HepG2 (cell line): Measurements from ENCODE around the gene CLPSL2. TPM values are rescaled to one million over a fixed set of nuclear protein-coding genes. Genes with fewer than 3 reads are reported as not detected.

ENCODE experiments used
- KDM4B ChIP-seq: sonication (generic); formaldehyde crosslinking; IDR thresholded peaks from 2 replicates; pipeline ENCODE4 v1.4.0; 2020; ENCODE audit warnings: missing genetic modification reagents
- LBX2 ChIP-seq: sonication (generic); formaldehyde crosslinking; IDR thresholded peaks from 2 replicates; pipeline ENCODE4 v1.5.0; 2020; ENCODE audit warnings: missing genetic modification reagents, mild to moderate bottlenecking, borderline replicate concordance
- MZF1 ChIP-seq: sonication (generic); formaldehyde crosslinking; IDR thresholded peaks from 2 replicates; pipeline ENCODE4 v1.8.1; 2023; ENCODE audit warnings: mild to moderate bottlenecking, missing genetic modification reagents, borderline replicate concordance
- NCOA2 ChIP-seq: sonication (generic); formaldehyde crosslinking; IDR thresholded peaks from 2 replicates; pipeline ENCODE4 v1.8.0; 2022; ENCODE audit warnings: inconsistent platforms
- NR2C2 ChIP-seq: sonication (generic); formaldehyde crosslinking; IDR thresholded peaks from 2 replicates; pipeline ENCODE4 v1.4.0; 2020; ENCODE audit warnings: missing genetic modification reagents, mild to moderate bottlenecking, moderate library complexity, borderline replicate concordance
- PAF1 ChIP-seq: IDR thresholded peaks from 2 replicates; pipeline ENCODE4 v1.6.1; 2016; ENCODE audit warnings: missing genetic modification reagents, missing compliant biosample characterization
- SMARCE1 ChIP-seq: fragments of 450-650 bp; IDR thresholded peaks from 2 replicates; pipeline ENCODE4 v1.6.1; 2017; ENCODE audit warnings: borderline replicate concordance
- ZBTB43 ChIP-seq: sonication (generic); formaldehyde crosslinking; conservative IDR thresholded peaks from 2 replicates; pipeline ENCODE4 v1.4.0; 2020; ENCODE audit warnings: missing genetic modification reagents
- ZNF136 ChIP-seq: sonication (generic); formaldehyde crosslinking; IDR thresholded peaks from 2 replicates; pipeline ENCODE4 v1.8.1; 2022; ENCODE audit warnings: low read depth, mild to moderate bottlenecking, moderate library complexity, missing genetic modification reagents
- ZNF225 ChIP-seq: sonication (generic); formaldehyde crosslinking; IDR thresholded peaks from 2 replicates; pipeline ENCODE4 v1.4.0; 2020; ENCODE audit warnings: mild to moderate bottlenecking, missing genetic modification reagents
- ZNF230 ChIP-seq: sonication (generic); formaldehyde crosslinking; IDR thresholded peaks from 2 replicates; pipeline ENCODE4 v1.4.0; 2020; ENCODE audit warnings: mild to moderate bottlenecking, missing genetic modification reagents
- ZNF501 ChIP-seq: sonication (generic); formaldehyde crosslinking; IDR thresholded peaks from 2 replicates; pipeline ENCODE4 v1.5.1; 2020; ENCODE audit warnings: mild to moderate bottlenecking, moderate library complexity, missing genetic modification reagents
- ZNF704 ChIP-seq: sonication (generic); formaldehyde crosslinking; IDR thresholded peaks from 2 replicates; pipeline ENCODE4 v1.8.1; 2023; ENCODE audit warnings: mild to moderate bottlenecking, inconsistent platforms, moderate library complexity, missing genetic modification reagents, borderline replicate concordance
- ZSCAN5A ChIP-seq: sonication (generic); formaldehyde crosslinking; IDR thresholded peaks from 2 replicates; pipeline ENCODE4 v1.8.0; 2022; ENCODE audit warnings: mild to moderate bottlenecking, missing genetic modification reagents, borderline replicate concordance
- polyA plus RNA-seq, 8 experiments: library from polyadenylated mRNA; depleted of rRNA in 3 of 8; stranded (reverse) in 7 of 8; unstranded in 1 of 8; fragments of >200 nt; fragmentation: Illumina TruSeq in 4 of 8; extraction: Trizol in 4 of 8; gene quantifications; 2 replicates each; pipeline versions ENCODE4 v1.2.1 to v1.2.3, GENCODE V29; 2011 to 2016; ENCODE audit warnings: low read depth in 4 of 8, missing spikeins in 1 of 8, mixed read lengths in 1 of 8; ENCODE audit not compliant: insufficient read depth in 1 of 8
- total RNA-seq, 5 experiments: library from RNA; depleted of rRNA; stranded (reverse); fragments of >200 nt; fragmentation: Illumina TruSeq; extraction: Trizol; gene quantifications; 2 replicates each; pipeline ENCODE4 v1.2.3, GENCODE V29; 2016; ENCODE audit warnings: low read depth in 1 of 5
- TF ChIP-seq, protein P1 (sequence below): sonication (generic); formaldehyde crosslinking; IDR thresholded peaks from 2 replicates; pipeline ENCODE4 v1.5.0; 2020; ENCODE audit warnings: mild to moderate bottlenecking, missing genetic modification reagents
- TF ChIP-seq, protein P2 (sequence below): IDR thresholded peaks from 2 replicates; pipeline ENCODE4 v1.6.1; 2016; ENCODE audit warnings: missing genetic modification reagents, missing compliant biosample characterization
- TF ChIP-seq, protein P3 (sequence below): sonication (generic); formaldehyde crosslinking; IDR thresholded peaks from 2 replicates; pipeline ENCODE4 v1.5.0; 2020; ENCODE audit warnings: missing genetic modification reagents

Gene CLPSL2
- total and polyA plus RNA-seq, 2 of the 13 experiments (the other 11 are each of a cell fraction or from before 2014, with no cell fraction given): not detected

GRCh38 chr6:35739645-35740524 lies 36.5 kb upstream of the CLPSL2 start (continued):
- TF ChIP-seq, protein P1, sequence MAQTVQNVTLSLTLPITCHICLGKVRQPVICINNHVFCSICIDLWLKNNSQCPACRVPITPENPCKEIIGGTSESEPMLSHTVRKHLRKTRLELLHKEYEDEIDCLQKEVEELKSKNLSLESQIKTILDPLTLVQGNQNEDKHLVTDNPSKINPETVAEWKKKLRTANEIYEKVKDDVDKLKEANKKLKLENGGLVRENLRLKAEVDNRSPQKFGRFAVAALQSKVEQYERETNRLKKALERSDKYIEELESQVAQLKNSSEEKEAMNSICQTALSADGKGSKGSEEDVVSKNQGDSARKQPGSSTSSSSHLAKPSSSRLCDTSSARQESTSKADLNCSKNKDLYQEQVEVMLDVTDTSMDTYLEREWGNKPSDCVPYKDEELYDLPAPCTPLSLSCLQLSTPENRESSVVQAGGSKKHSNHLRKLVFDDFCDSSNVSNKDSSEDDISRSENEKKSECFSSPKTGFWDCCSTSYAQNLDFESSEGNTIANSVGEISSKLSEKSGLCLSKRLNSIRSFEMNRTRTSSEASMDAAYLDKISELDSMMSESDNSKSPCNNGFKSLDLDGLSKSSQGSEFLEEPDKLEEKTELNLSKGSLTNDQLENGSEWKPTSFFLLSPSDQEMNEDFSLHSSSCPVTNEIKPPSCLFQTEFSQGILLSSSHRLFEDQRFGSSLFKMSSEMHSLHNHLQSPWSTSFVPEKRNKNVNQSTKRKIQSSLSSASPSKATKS (CRISPR knock-in tag): no peak
- TF ChIP-seq, protein P2, sequence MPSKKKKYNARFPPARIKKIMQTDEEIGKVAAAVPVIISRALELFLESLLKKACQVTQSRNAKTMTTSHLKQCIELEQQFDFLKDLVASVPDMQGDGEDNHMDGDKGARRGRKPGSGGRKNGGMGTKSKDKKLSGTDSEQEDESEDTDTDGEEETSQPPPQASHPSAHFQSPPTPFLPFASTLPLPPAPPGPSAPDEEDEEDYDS: peak; percentile 54; the same call in 1 of the 2 replicates
- TF ChIP-seq PAF1 (CRISPR knock-in tag) (no peak), ZNF136 (no peak), NCOA2 (CRISPR knock-in tag) (peak; percentile 68), MZF1 (CRISPR knock-in tag) (no peak), ZNF704 (no peak; the same call in 1 of the 2 replicates), ZBTB43 (CRISPR knock-in tag) (peak; percentile 66), KDM4B (CRISPR knock-in tag) (no peak), ZNF230 (CRISPR knock-in tag) (0 out of 2 replicates have a peak, but pooled peaks have one; percentile 13), ZSCAN5A (CRISPR knock-in tag) (0 out of 2 replicates have a peak, but pooled peaks have one; percentile 20), NR2C2 (CRISPR knock-in tag) (no peak), ZNF225 (CRISPR knock-in tag) (no peak), LBX2 (no peak), ZNF501 (CRISPR knock-in tag) (peak; percentile 46; the same call in 1 of the 2 replicates), SMARCE1 (no peak)
- TF ChIP-seq, protein P3, sequence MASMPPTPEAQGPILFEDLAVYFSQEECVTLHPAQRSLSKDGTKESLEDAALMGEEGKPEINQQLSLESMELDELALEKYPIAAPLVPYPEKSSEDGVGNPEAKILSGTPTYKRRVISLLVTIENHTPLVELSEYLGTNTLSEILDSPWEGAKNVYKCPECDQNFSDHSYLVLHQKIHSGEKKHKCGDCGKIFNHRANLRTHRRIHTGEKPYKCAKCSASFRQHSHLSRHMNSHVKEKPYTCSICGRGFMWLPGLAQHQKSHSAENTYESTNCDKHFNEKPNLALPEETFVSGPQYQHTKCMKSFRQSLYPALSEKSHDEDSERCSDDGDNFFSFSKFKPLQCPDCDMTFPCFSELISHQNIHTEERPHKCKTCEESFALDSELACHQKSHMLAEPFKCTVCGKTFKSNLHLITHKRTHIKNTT (CRISPR knock-in tag): no peak
